HepG2 (cell line): ENCODE results near the gene TSPAN31. TPM values are rescaled to one million over a fixed set of nuclear protein-coding genes. Genes with fewer than 3 reads are reported as not detected.

Experiments used
- ATAC-seq: fragments of 200-7000 bp; cut with Tn5 transposase; 3 replicates; pipeline ENCODE4 v1.9.1; 2020; ENCODE audit warnings: mild to moderate bottlenecking, moderate library complexity
- BruUV-seq: library from RNA; stranded (reverse); fragments of 400-500 nt; replicated peaks from 2 replicates; lab custom pipeline; 2021; lab: Mats Ljungman, UMichigan
- CTCF ChIA-PET: fragments of 300-600 bp; formaldehyde crosslinking; extraction: SDS; loops from one replicate; lab custom pipeline; 2021; ENCODE audit warnings: low total read pairs, inconsistent platforms, low intra/inter-chr PET ratio; lab: Yijun Ruan, JAX
- POLR2A ChIA-PET: fragments of 350-600 bp; sonication (Branson Sonifier 250); formaldehyde crosslinking; loops from one replicate; lab custom pipeline; 2020; ENCODE audit warnings: antibody characterized with exemption, inconsistent platforms; lab: Yijun Ruan, JAX
- DNase-seq: peaks from one replicate; pipeline ENCODE4 v3.0.0-alpha.2; 2015; ENCODE audit warnings: low spot score
- FAIRE-seq: peaks from 3 replicates; lab custom pipeline; 2011; peaks lifted over from hg19 to GRCh38; lab: Jason Lieb, UNC
- H2AFZ ChIP-seq: one replicate; pipeline ENCODE4 v1.6.1; 2011; ENCODE audit warnings: low read length, inconsistent platforms
- H3K27ac ChIP-seq: fragments of 300-600 bp; 3 replicates; pipeline ENCODE4 v1.8.0; 2011; ENCODE audit warnings: mixed run types, mild to moderate bottlenecking, mixed read lengths, low read length, inconsistent platforms; ENCODE audit not compliant: insufficient read depth; ENCODE audit errors: extremely low read length
- H3K27me3 ChIP-seq, 2 experiments: fragments of 200-600 bp in 1 of 2; 2 replicates in 1 of 2; 3 replicates in 1 of 2; pipeline versions ENCODE4 v1.6.0 to v1.8.0; 2011; ENCODE audit warnings: low read length in 2 of 2, mild to moderate bottlenecking in 2 of 2, moderate library complexity in 2 of 2, inconsistent platforms in 1 of 2; ENCODE audit not compliant: insufficient read depth in 2 of 2, control insufficient read depth in 1 of 2
- H3K36me3 ChIP-seq, 2 experiments: fragments of 200-600 bp in 1 of 2; replicated peaks in 1 of 2; 2 replicates in 1 of 2; 3 replicates in 1 of 2; pipeline versions ENCODE4 v1.5.1 to v1.8.0; 2011; ENCODE audit warnings: low read length in 2 of 2, inconsistent platforms in 1 of 2; ENCODE audit not compliant: insufficient read depth in 2 of 2, control insufficient read depth in 1 of 2
- H3K4me1 ChIP-seq: 2 replicates; pipeline ENCODE4 v1.5.1; 2012; ENCODE audit warnings: low read length, inconsistent platforms; ENCODE audit not compliant: insufficient read depth
- H3K4me2 ChIP-seq: 2 replicates; pipeline ENCODE4 v1.6.0; 2011; ENCODE audit warnings: low read depth, low read length, inconsistent platforms
- H3K4me3 ChIP-seq, 3 experiments: fragments of 200-600 bp in 1 of 3; sonication (generic), shearing (Covaris generic) in 1 of 3; replicated peaks in 1 of 3; 2 replicates each; pipeline ENCODE4 v1.5.1; 2011 to 2016; ENCODE audit warnings: low read length in 3 of 3, inconsistent platforms in 2 of 3, low read depth in 2 of 3, mild to moderate bottlenecking in 2 of 3, control low read depth in 1 of 3, mixed read lengths in 1 of 3; ENCODE audit not compliant: insufficient read depth in 1 of 3
- H3K79me2 ChIP-seq: one replicate; pipeline ENCODE4 v1.6.1; 2011; ENCODE audit warnings: low read length, inconsistent platforms; ENCODE audit not compliant: insufficient read depth
- H3K9ac ChIP-seq: 2 replicates; pipeline ENCODE4 v1.6.0; 2011; ENCODE audit warnings: mild to moderate bottlenecking, low read depth, low read length, inconsistent platforms; ENCODE audit not compliant: insufficient read depth
- H3K9me3 ChIP-seq: 2 replicates; pipeline ENCODE4 v1.5.1; 2012; ENCODE audit warnings: mild to moderate bottlenecking, low read length
- H4K20me1 ChIP-seq: 2 replicates; pipeline ENCODE4 v1.6.0; 2011; ENCODE audit warnings: inconsistent platforms, mild to moderate bottlenecking, low read length, moderate library complexity; ENCODE audit not compliant: insufficient read depth
- CBX2 ChIP-seq, 2 experiments: fragments of 200-600 bp in 1 of 2; sonication (generic); formaldehyde crosslinking in 1 of 2; IDR thresholded peaks; 2 replicates each; pipeline versions ENCODE4 v1.7.0 to v1.8.1; 2018 to 2022; ENCODE audit warnings: low read depth in 2 of 2, low read length in 1 of 2, mild to moderate bottlenecking in 1 of 2, missing genetic modification reagents in 1 of 2
- FIP1L1 ChIP-seq: fragments of 200-400 bp; formaldehyde crosslinking; IDR thresholded peaks from 2 replicates; pipeline ENCODE4 v1.6.1; 2018; ENCODE audit warnings: low read depth, mild to moderate bottlenecking, low read length, moderate library complexity, borderline replicate concordance; ENCODE audit not compliant: insufficient read depth
- HMGXB3 ChIP-seq: sonication (generic); formaldehyde crosslinking; IDR thresholded peaks from 2 replicates; pipeline ENCODE4 v1.4.0; 2020; ENCODE audit warnings: missing genetic modification reagents, borderline replicate concordance
- HNRNPLL ChIP-seq: fragments of 200-400 bp; formaldehyde crosslinking; IDR thresholded peaks from 2 replicates; pipeline ENCODE4 v1.6.1; 2017; ENCODE audit warnings: mild to moderate bottlenecking, low read depth, low read length; ENCODE audit not compliant: poor library complexity, severe bottlenecking
- JUN ChIP-seq: sonication (generic); formaldehyde crosslinking; IDR thresholded peaks from 2 replicates; pipeline ENCODE4 v1.4.0; 2020; ENCODE audit warnings: mild to moderate bottlenecking, missing genetic modification reagents
- JUNB ChIP-seq: sonication (generic); formaldehyde crosslinking; IDR thresholded peaks from 2 replicates; pipeline ENCODE4 v1.8.0; 2022; ENCODE audit warnings: missing genetic modification reagents, mild to moderate bottlenecking, borderline replicate concordance
- KAT8 ChIP-seq: IDR thresholded peaks from 2 replicates; pipeline ENCODE4 v1.6.1; 2016; ENCODE audit warnings: missing genetic modification reagents, missing compliant biosample characterization
- MXD3 ChIP-seq: IDR thresholded peaks from 2 replicates; pipeline ENCODE4 v1.6.1; 2016; ENCODE audit warnings: mild to moderate bottlenecking, missing biosample characterization, missing genetic modification reagents
- NCOA2 ChIP-seq: sonication (generic); formaldehyde crosslinking; IDR thresholded peaks from 2 replicates; pipeline ENCODE4 v1.8.0; 2022; ENCODE audit warnings: inconsistent platforms
- PHF8 ChIP-seq: sonication (generic); formaldehyde crosslinking; IDR thresholded peaks from 2 replicates; pipeline ENCODE4 v1.5.0; 2020; ENCODE audit warnings: missing genetic modification reagents
- SIX4 ChIP-seq: sonication (generic); formaldehyde crosslinking; IDR thresholded peaks from 2 replicates; pipeline ENCODE4 v1.4.0; 2020; ENCODE audit warnings: missing genetic modification reagents
- SUZ12 ChIP-seq: fragments of 150-350 bp; IDR thresholded peaks from 2 replicates; pipeline ENCODE4 v1.6.1; 2014; ENCODE audit warnings: low read depth, low read length
- ZNF569 ChIP-seq: sonication (generic); formaldehyde crosslinking; IDR thresholded peaks from 2 replicates; pipeline ENCODE4 v1.5.0; 2020; ENCODE audit warnings: mild to moderate bottlenecking, missing genetic modification reagents, moderate library complexity, borderline replicate concordance
- WGBS: methylation state at CpG from one replicate; pipeline ENCODE4 v1.1.6; 2017; ENCODE audit warnings: low lambda C conversion rate; 5-methylcytosine and 5-hydroxymethylcytosine counted together
- in situ Hi-C: cut with HindIII; loops from 2 replicates; pipeline ENCODE4 v1.10.0; 2017; ENCODE audit warnings: low pct_unique_long_range_greater_than_20kb; ENCODE audit not compliant: extremely low pct_ligation_motif_present
- intact Hi-C: fragments of 100-400 bp; cut with micrococcal nuclease; formaldehyde crosslinking; loops from one replicate; pipeline ENCODE4 v1.10.0; 2022; ENCODE audit not compliant: unreplicated experiment
- polyA plus RNA-seq, 8 experiments: library from polyadenylated mRNA; depleted of rRNA in 3 of 8; stranded (reverse) in 7 of 8; unstranded in 1 of 8; fragments of >200 nt; fragmentation: Illumina TruSeq in 4 of 8; extraction: Trizol in 4 of 8; gene quantifications; 2 replicates each; pipeline versions ENCODE4 v1.2.1 to v1.2.3, GENCODE V29; 2011 to 2016; ENCODE audit warnings: low read depth in 4 of 8, missing spikeins in 1 of 8, mixed read lengths in 1 of 8; ENCODE audit not compliant: insufficient read depth in 1 of 8
- total RNA-seq, 5 experiments: library from RNA; depleted of rRNA; stranded (reverse); fragments of >200 nt; fragmentation: Illumina TruSeq; extraction: Trizol; gene quantifications; 2 replicates each; pipeline ENCODE4 v1.2.3, GENCODE V29; 2016; ENCODE audit warnings: low read depth in 1 of 5

Gene TSPAN31
- total and polyA plus RNA-seq, 2 of the 13 experiments (the other 11 are each of a cell fraction or from before 2014, with no cell fraction given): 10.4 to 24.6 TPM

GRCh38 chr12:57793920-57794319, 49.1 kb downstream of the TSPAN31 start (continued):
- TF ChIP-seq ZNF569 (CRISPR knock-in tag) (no peak), MXD3 (CRISPR knock-in tag) (no peak), JUNB (CRISPR knock-in tag) (no peak), SUZ12 (no peak), CBX2 (IDR thresholded peaks at IDR 0.05; ENCODE audit: low read depth, low read length) (no peak), CBX2 (CRISPR knock-in tag; IDR thresholded peaks at IDR 0.05; ENCODE audit: low read depth) (no peak), HMGXB3 (CRISPR knock-in tag) (no peak)

- Histone ChIP-seq H3K27ac (no peak overlapping the region), H3K36me3 (peaks cover 14 to 64% of the 10 kb centered on the region in 2 experiments), H3K4me3 (no peak overlapping the region), H3K27me3 (no peaks in the 10 kb centered on the region), H3K4me2 (no peak overlapping the region), H3K9me3 (no peaks in the 10 kb centered on the region), H2AFZ (no peak overlapping the region), H3K4me1 (no peaks in the 10 kb centered on the region), H3K79me2 (no peaks in the 10 kb centered on the region), H4K20me1 (no peaks in the 10 kb centered on the region), H3K9ac (no peak overlapping the region)
- ChIA-PET POLR2A (no interaction called here), CTCF (no interaction called here)
- 98% methylated on average over 6 of the region's 6 CpGs for WGBS
- DNase-seq: no peak
- ATAC-seq: no peak
- in situ Hi-C loops (no loop called here), intact Hi-C loops (no loop called here)
- no TSS peak for BruUV-seq
- no peak for FAIRE-seq
- TF ChIP-seq JUN (CRISPR knock-in tag) (no peak), NCOA2 (CRISPR knock-in tag) (no peak), PHF8 (no peak), SIX4 (CRISPR knock-in tag) (no peak), HMGXB3 (CRISPR knock-in tag) (no peak), FIP1L1 (no peak), HNRNPLL (no peak), KAT8 (CRISPR knock-in tag) (no peak)
Observed at GRCh38 chr12:57795354-57795753, 50.5 kb downstream of the TSPAN31 start.
